Upper lobe of left lung (tissue), 6 donors: ENCODE results near the gene SSBP3. TPM values are rescaled to one million over a fixed set of nuclear protein-coding genes. Genes with fewer than 3 reads are reported as not detected.

Source experiments
- ATAC-seq, 2 donors: fragments of 200-7000 bp; cut with Tn5 transposase; one replicate each; pipeline ENCODE4 v1.9.1; 2022; ENCODE audit warnings: mild to moderate bottlenecking in 2 of 2, moderate library complexity in 2 of 2; ENCODE audit not compliant: low FRiP score in 2 of 2
- DNase-seq, 2 donors: peaks; one replicate each; pipeline ENCODE4 v3.0.0-alpha.2; 2019 to 2020
- H3K27ac ChIP-seq, 4 donors: fragments of 200-600 bp; sonication (generic); one replicate each; pipeline ENCODE4 v1.5.1; 2016 to 2019
- H3K27me3 ChIP-seq, 4 donors: fragments of 200-600 bp; sonication (generic); one replicate each; pipeline ENCODE4 v1.5.1; 2017 to 2019
- H3K36me3 ChIP-seq, 4 donors: fragments of 200-600 bp; sonication (generic); one replicate each; pipeline ENCODE4 v1.5.1; 2016 to 2019
- H3K4me1 ChIP-seq, 4 donors: fragments of 200-600 bp; sonication (generic); one replicate each; pipeline ENCODE4 v1.5.1; 2018 to 2019
- H3K4me3 ChIP-seq, 4 donors: fragments of 200-600 bp; sonication (generic); one replicate each; pipeline ENCODE4 v1.5.1; 2017 to 2019; ENCODE audit warnings: mild to moderate bottlenecking in 2 of 4, moderate library complexity in 1 of 4
- H3K9me3 ChIP-seq, 4 donors: fragments of 200-600 bp; sonication (generic); one replicate each; pipeline ENCODE4 v1.5.1; 2018 to 2019
- CTCF ChIP-seq, 6 experiments: fragments of 450-650 bp in 4 of 6; fragments of 200-600 bp in 2 of 6; sonication (generic) in 2 of 6; IDR thresholded peaks; one replicate each; pipeline ENCODE4 v1.5.1; 2016 to 2019; ENCODE audit warnings: antibody characterized with exemption in 6 of 6
- EP300 ChIP-seq, 4 donors: sonication (generic); formaldehyde crosslinking; IDR thresholded peaks; one replicate each; pipeline ENCODE4 v1.5.1; 2017; ENCODE audit warnings: antibody characterized with exemption in 4 of 4, control low read depth in 2 of 4
- POLR2A ChIP-seq, 4 donors: fragments of 450-650 bp; IDR thresholded peaks; one replicate each; pipeline ENCODE4 v1.5.1; 2016 to 2017; ENCODE audit warnings: antibody characterized with exemption in 4 of 4, mild to moderate bottlenecking in 2 of 4
- POLR2AphosphoS5 ChIP-seq, 2 donors: sonication (generic); formaldehyde crosslinking; IDR thresholded peaks; one replicate each; pipeline ENCODE4 v1.5.1; 2017; ENCODE audit warnings: antibody characterized with exemption in 2 of 2
- WGBS, 2 donors: methylation state at CpG; one replicate each; pipeline ENCODE4 v1.1.5; 2017 to 2018; 5-methylcytosine and 5-hydroxymethylcytosine counted together
- total RNA-seq, 6 donors: library from RNA; depleted of rRNA in 4 of 6; stranded (reverse); fragments of >200 nt in 4 of 6; gene quantifications; one replicate each; pipeline versions ENCODE4 v1.1.0 to v1.2.1, GENCODE V29; 2016 to 2021
- donor health status: DM: no; HTN: no; CAD: no; lungs with moderate emphysema.
- donor health status: DM: no; HTN: yes; CAD: no; lungs with severe emphysema.

Gene SSBP3
- total RNA-seq, 6 donors from 2014 or later = 17.8 to 35.6 (median 26.4) TPM

- Histone ChIP-seq H3K4me3 (no peak overlapping the region), H3K4me1 (peaks cover 29 to 54% (median 48%) of the 10 kb centered on the region in 4 donors), H3K9me3 (no peaks in the 10 kb centered on the region), H3K27ac (peak overlapping the region in 1 of 4 donors; percentile 8), H3K36me3 (no peaks in the 10 kb centered on the region), H3K27me3 (no peaks in the 10 kb centered on the region)
- ATAC-seq = no peak
- DNase-seq = no peak
- TF ChIP-seq POLR2A (IDR thresholded peaks at IDR 0.05) (no peak), EP300 (IDR thresholded peaks at IDR 0.05) (no peak), POLR2AphosphoS5 (IDR thresholded peaks at IDR 0.05) (no peak), CTCF (IDR thresholded peaks at IDR 0.05) (no peak)
- WGBS, 2 donors = 71 to 77% methylated on average over 11 to 14 of the region's 14 CpGs
Measured at GRCh38 chr1:54358503-54359168, 47.6 kb downstream of the SSBP3 start.

GRCh38 chr1:54357967-54358366 is 48.2 kb downstream of the SSBP3 start:
- DNase-seq = no peak

GRCh38 chr1:54356680-54357147 is 49.5 kb downstream of the SSBP3 start:
- Histone ChIP-seq H3K36me3 (no peaks in the 10 kb centered on the region), H3K4me3 (peak overlapping the region in 2 of 4 donors; percentile 20 to 31), H3K27me3 (no peaks in the 10 kb centered on the region), H3K27ac (no peak overlapping the region), H3K9me3 (no peaks in the 10 kb centered on the region), H3K4me1 (peaks cover 29 to 54% (median 48%) of the 10 kb centered on the region in 4 donors)
- 46 to 49% methylated on average over 9 of the region's 9 CpGs for WGBS, 2 donors
- DNase-seq (peak in 1 of 2 donors; percentile 39), ATAC-seq (no peak)
- no peak for TF ChIP-seq EP300 (IDR thresholded peaks at IDR 0.05)
- no peak for TF ChIP-seq POLR2A (IDR thresholded peaks at IDR 0.05)
- TF ChIP-seq POLR2AphosphoS5 (IDR thresholded peaks at IDR 0.05) = no peak
- no peak for TF ChIP-seq CTCF (IDR thresholded peaks at IDR 0.05)

More at GRCh38 chr1:54357967-54358366, 48.2 kb downstream of the SSBP3 start:
- H3K4me1 ChIP-seq = peaks cover 29 to 54% (median 48%) of the 10 kb centered on the region in 4 donors
- H3K27ac ChIP-seq = peak overlapping the region in 1 of 4 donors; percentile 8
- H3K9me3 ChIP-seq = no peaks in the 10 kb centered on the region
- ATAC-seq = no peak
- 52 to 54% methylated on average over 3 to 5 of the region's 5 CpGs for WGBS, 2 donors
- no peaks in the 10 kb centered on the region for H3K36me3 ChIP-seq
- no peaks in the 10 kb centered on the region for H3K27me3 ChIP-seq
- no peak overlapping the region for H3K4me3 ChIP-seq
- TF ChIP-seq CTCF (IDR thresholded peaks at IDR 0.05) (no peak), EP300 (IDR thresholded peaks at IDR 0.05) (no peak), POLR2A (IDR thresholded peaks at IDR 0.05) (no peak), POLR2AphosphoS5 (IDR thresholded peaks at IDR 0.05) (no peak)

GRCh38 chr1:54355931-54356679 is 50.1 kb downstream of the SSBP3 start:
- DNase-seq (peak in 1 of 2 donors; percentile 79), ATAC-seq (peak in 1 of 2 donors; percentile 34)
- H3K36me3 ChIP-seq = no peaks in the 10 kb centered on the region
- no peaks in the 10 kb centered on the region for H3K27me3 ChIP-seq
- 35 to 50% methylated on average over 28 to 30 of the region's 31 CpGs for WGBS, 2 donors
- H3K4me1 ChIP-seq = peaks cover 29 to 54% (median 48%) of the 10 kb centered on the region in 4 donors
- no peaks in the 10 kb centered on the region for H3K9me3 ChIP-seq
- H3K4me3 ChIP-seq = peak overlapping the region in 3 of 4 donors; percentile 20 to 31 (median 29)
- TF ChIP-seq POLR2A (IDR thresholded peaks at IDR 0.05) = no peak
- TF ChIP-seq CTCF (IDR thresholded peaks at IDR 0.05) = no peak
- no peak for TF ChIP-seq POLR2AphosphoS5 (IDR thresholded peaks at IDR 0.05)
- no peak for TF ChIP-seq EP300 (IDR thresholded peaks at IDR 0.05)
- H3K27ac ChIP-seq = no peak overlapping the region
